Mesenchymal stem cell (in vitro differentiated cells and primary cell): ENCODE measurements around the gene PITPNB.
A peak's percentile ranks its signal among the peaks of the same experiment; 100 is the strongest.

Experiments used
- DNase-seq: peaks from one replicate; pipeline ENCODE4 v3.0.0-alpha.2; 2013
- H2AFZ ChIP-seq: one replicate; pipeline ENCODE4 v1.6.1; 2013; ENCODE audit warnings: low read depth, mild to moderate bottlenecking, control low read depth, inconsistent platforms, low read length, moderate library complexity
- H2AK5ac ChIP-seq: 2 replicates; pipeline ENCODE4 v1.6.1; 2013; ENCODE audit warnings: low read length, moderate library complexity, mild to moderate bottlenecking, inconsistent platforms; ENCODE audit not compliant: severe bottlenecking
- H2BK120ac ChIP-seq: one replicate; pipeline ENCODE4 v1.6.1; 2013; ENCODE audit warnings: low read depth, mild to moderate bottlenecking, inconsistent platforms, low read length, moderate library complexity
- H2BK12ac ChIP-seq, 2 experiments: one replicate each; pipeline ENCODE4 v1.6.1; 2013; ENCODE audit warnings: inconsistent platforms in 2 of 2, low read length in 2 of 2, mild to moderate bottlenecking in 2 of 2, moderate library complexity in 2 of 2, control low read depth in 1 of 2
- H2BK15ac ChIP-seq: one replicate; pipeline ENCODE4 v1.6.1; 2013; ENCODE audit warnings: mild to moderate bottlenecking, low read depth, inconsistent platforms; ENCODE audit not compliant: poor library complexity, severe bottlenecking
- H2BK5ac ChIP-seq: 2 replicates; pipeline ENCODE4 v1.6.1; 2013; ENCODE audit warnings: low read depth, mild to moderate bottlenecking, low read length, control low read depth, inconsistent platforms; ENCODE audit not compliant: poor library complexity, severe bottlenecking
- H3K14ac ChIP-seq, 2 experiments: one replicate each; pipeline ENCODE4 v1.6.1; 2013; ENCODE audit warnings: inconsistent platforms in 2 of 2, low read length in 2 of 2, control low read depth in 1 of 2, mild to moderate bottlenecking in 1 of 2, moderate library complexity in 1 of 2
- H3K18ac ChIP-seq, 2 experiments: one replicate each; pipeline ENCODE4 v1.6.1; 2013; ENCODE audit warnings: inconsistent platforms in 2 of 2, low read length in 2 of 2, control low read depth in 1 of 2, low read depth in 1 of 2, mild to moderate bottlenecking in 1 of 2
- H3K23ac ChIP-seq, 2 experiments: one replicate each; pipeline ENCODE4 v1.6.1; 2013; ENCODE audit warnings: inconsistent platforms in 2 of 2, low read length in 2 of 2, mild to moderate bottlenecking in 2 of 2, moderate library complexity in 2 of 2, control low read depth in 1 of 2
- H3K27ac ChIP-seq: 2 replicates; pipeline ENCODE4 v1.5.1; 2013; ENCODE audit warnings: mild to moderate bottlenecking, moderate library complexity, low read length, control low read depth, inconsistent platforms; ENCODE audit not compliant: poor library complexity, severe bottlenecking
- H3K27me3 ChIP-seq, 2 experiments: 2 replicates each; pipeline versions ENCODE4 v1.6.1 to v1.7.0; 2013; ENCODE audit warnings: low read length in 2 of 2, mild to moderate bottlenecking in 2 of 2, moderate library complexity in 2 of 2, control low read depth in 1 of 2, inconsistent platforms in 1 of 2; ENCODE audit not compliant: control insufficient read depth in 1 of 2, insufficient read depth in 1 of 2
- H3K36me3 ChIP-seq, 2 experiments: 2 replicates each; pipeline versions ENCODE4 v1.6.1 to v1.7.0; 2013; ENCODE audit warnings: low read length in 2 of 2, control low read depth in 1 of 2, inconsistent platforms in 1 of 2, low read depth in 1 of 2, mild to moderate bottlenecking in 1 of 2; ENCODE audit not compliant: insufficient read depth in 2 of 2, control insufficient read depth in 1 of 2
- H3K4ac ChIP-seq, 2 experiments: one replicate each; pipeline ENCODE4 v1.6.1; 2013; ENCODE audit warnings: inconsistent platforms in 2 of 2, low read length in 2 of 2, mild to moderate bottlenecking in 2 of 2, moderate library complexity in 2 of 2, control low read depth in 1 of 2, low read depth in 1 of 2
- H3K4me1 ChIP-seq: 2 replicates; pipeline ENCODE4 v1.6.1; 2013; ENCODE audit warnings: low read depth, low read length, control low read depth; ENCODE audit not compliant: control insufficient read depth, insufficient read depth
- H3K4me2 ChIP-seq: 2 replicates; pipeline ENCODE4 v1.6.1; 2013; ENCODE audit warnings: low read length, mild to moderate bottlenecking, inconsistent platforms; ENCODE audit not compliant: poor library complexity, severe bottlenecking
- H3K4me3 ChIP-seq, 2 experiments: 2 replicates each; pipeline versions ENCODE4 v1.5.1 to v1.7.0; 2013; ENCODE audit warnings: low read length in 2 of 2, mild to moderate bottlenecking in 2 of 2, control low read depth in 1 of 2, low read depth in 1 of 2; ENCODE audit not compliant: insufficient read depth in 1 of 2
- H3K79me1 ChIP-seq: replicated peaks from 2 replicates; pipeline ENCODE4 v1.6.1; 2013; ENCODE audit warnings: mild to moderate bottlenecking, control low read depth, low read length, inconsistent platforms; ENCODE audit not compliant: poor library complexity, severe bottlenecking
- H3K9ac ChIP-seq: 2 replicates; pipeline ENCODE4 v1.7.0; 2013; ENCODE audit warnings: mild to moderate bottlenecking, low read length, moderate library complexity
- H3K9me3 ChIP-seq: 2 replicates; pipeline ENCODE4 v1.7.0; 2013; ENCODE audit warnings: mild to moderate bottlenecking, low read length; ENCODE audit not compliant: control insufficient read depth
- H4K8ac ChIP-seq: one replicate; pipeline ENCODE4 v1.6.1; 2013; ENCODE audit warnings: inconsistent platforms, mild to moderate bottlenecking, low read length, moderate library complexity
- H4K91ac ChIP-seq: one replicate; pipeline ENCODE4 v1.6.1; 2013; ENCODE audit warnings: mild to moderate bottlenecking, low read length, inconsistent platforms
- WGBS: methylation state at CpG from one replicate; pipeline ENCODE4 v1.1.7; 2013; ENCODE audit warnings: mixed read lengths; 5-methylcytosine and 5-hydroxymethylcytosine counted together

Gene PITPNB

DNA sequence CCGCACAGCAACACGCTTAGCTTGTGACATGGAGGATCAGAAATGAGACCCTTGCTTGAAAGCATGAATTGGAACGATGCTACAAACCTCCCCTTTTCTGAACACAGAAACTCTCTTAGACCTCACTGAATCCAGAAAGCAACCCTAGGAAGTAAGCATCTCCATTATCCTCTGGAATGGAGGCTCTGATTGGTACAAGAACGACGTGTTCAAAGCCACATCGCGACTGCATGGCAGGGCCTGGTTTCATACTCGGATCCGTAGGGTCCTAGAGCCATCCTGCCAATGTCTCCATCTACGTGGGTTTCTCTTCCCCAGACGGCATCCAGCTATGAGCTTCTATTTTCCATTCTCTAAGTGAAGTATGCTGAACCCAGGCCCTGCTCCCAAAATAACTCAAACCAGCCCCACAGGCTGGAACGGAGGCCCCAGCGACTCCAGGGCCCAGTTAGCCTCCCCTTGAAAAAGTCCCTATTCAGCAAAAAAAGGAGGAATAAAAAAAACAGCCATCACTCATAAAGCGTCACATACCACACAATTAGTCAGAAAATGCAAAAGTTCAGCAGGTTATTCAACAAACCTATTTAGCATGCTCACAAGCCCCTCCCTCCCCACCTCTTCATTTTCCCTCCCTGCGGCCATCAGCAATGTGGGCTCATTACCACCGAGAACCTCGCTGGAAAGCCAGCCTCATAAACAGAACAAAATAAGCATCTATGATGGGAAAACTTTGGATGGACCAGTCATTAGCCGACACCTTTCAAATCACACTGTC is 110.4 kb downstream of the PITPNB start:
- no peak overlapping the region for H2BK5ac ChIP-seq
- H3K23ac ChIP-seq = no peak overlapping the region
- no peak overlapping the region for H2AK5ac ChIP-seq
- no peak overlapping the region for H3K9ac ChIP-seq
- H2BK15ac ChIP-seq = no peak overlapping the region
- 82% methylated on average over 18 of the region's 18 CpGs for WGBS
- no peaks in the 10 kb centered on the region for H3K27me3 ChIP-seq
- no peak overlapping the region for H3K14ac ChIP-seq
- no peak overlapping the region for H2BK12ac ChIP-seq
- no peak for DNase-seq
- H4K8ac ChIP-seq = no peak overlapping the region
- H3K4me1 ChIP-seq = peaks cover 36% of the 10 kb centered on the region
- no peak overlapping the region for H3K27ac ChIP-seq
- H3K4me3 ChIP-seq = no peak overlapping the region
- H3K79me1 ChIP-seq = peaks cover 8% of the 10 kb centered on the region
- H3K4me2 ChIP-seq = no peak overlapping the region
- no peak overlapping the region for H4K91ac ChIP-seq
- no peak overlapping the region for H3K4ac ChIP-seq
- H2AFZ ChIP-seq = no peak overlapping the region
- no peaks in the 10 kb centered on the region for H3K9me3 ChIP-seq
- H2BK120ac ChIP-seq = no peak overlapping the region
- H3K18ac ChIP-seq = no peak overlapping the region
- no peaks in the 10 kb centered on the region for H3K36me3 ChIP-seq

DNA sequence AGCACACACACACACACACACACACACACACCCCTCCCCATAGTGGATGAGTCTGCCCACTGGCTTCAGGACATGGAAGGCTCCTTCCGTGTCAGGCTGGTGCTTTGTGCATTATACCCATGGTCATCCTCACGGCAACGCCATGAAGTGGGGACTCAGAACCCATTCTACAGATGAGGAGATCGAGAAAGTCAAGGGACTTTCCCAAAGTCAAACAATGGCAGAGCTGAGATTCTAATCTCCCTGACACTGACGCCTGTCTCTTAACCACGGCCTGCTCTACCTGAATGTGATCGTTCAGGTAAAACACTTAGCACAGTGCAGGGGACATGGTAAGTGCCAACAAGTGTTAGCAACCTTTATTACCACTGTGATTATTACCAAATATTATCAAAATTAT is 113.2 kb downstream of the PITPNB start:
- Histone ChIP-seq H4K8ac (no peak overlapping the region), H3K14ac (no peak overlapping the region), H2AFZ (no peak overlapping the region), H3K18ac (no peak overlapping the region), H4K91ac (no peak overlapping the region), H2BK120ac (no peak overlapping the region), H3K27me3 (no peaks in the 10 kb centered on the region), H3K4me2 (no peak overlapping the region), H2BK5ac (no peak overlapping the region), H3K23ac (no peak overlapping the region), H3K4me1 (peaks cover 29% of the 10 kb centered on the region), H3K9me3 (no peaks in the 10 kb centered on the region), H3K27ac (no peak overlapping the region), H3K36me3 (no peaks in the 10 kb centered on the region), H3K4ac (no peak overlapping the region), H3K4me3 (no peak overlapping the region), H2BK15ac (no peak overlapping the region), H2BK12ac (no peak overlapping the region), H3K79me1 (peaks cover 10% of the 10 kb centered on the region), H3K9ac (no peak overlapping the region), H2AK5ac (no peak overlapping the region)
- WGBS = 98% methylated on average over 6 of the region's 7 CpGs
- DNase-seq = no peak

GRCh38 chr22:27804470-27805297 is 114.4 kb downstream of the PITPNB start:
- H2BK12ac ChIP-seq = peak overlapping the region in 1 of 2 experiments; percentile 60
- H4K91ac ChIP-seq = peak overlapping the region; percentile 71
- H3K36me3 ChIP-seq = peaks cover 0 to 5% of the 10 kb centered on the region in 2 experiments
- no peak overlapping the region for H3K23ac ChIP-seq
- peak overlapping the region; percentile 60 for H2AK5ac ChIP-seq
- H3K18ac ChIP-seq = peak overlapping the region; percentile 52 to 73
- no peak overlapping the region for H2BK15ac ChIP-seq
- no peak overlapping the region for H3K27ac ChIP-seq
- peak overlapping the region; percentile 0 for H2BK120ac ChIP-seq
- H3K9me3 ChIP-seq = no peaks in the 10 kb centered on the region
- H2AFZ ChIP-seq = no peak overlapping the region
- H3K9ac ChIP-seq = peak overlapping the region; percentile 42
- no peaks in the 10 kb centered on the region for H3K27me3 ChIP-seq
- no peak overlapping the region for H4K8ac ChIP-seq
- DNase-seq = peak; percentile 74
- no peak overlapping the region for H3K4ac ChIP-seq
- peak overlapping the region; percentile 75 for H2BK5ac ChIP-seq
- 22% methylated on average over 29 of the region's 31 CpGs for WGBS
- H3K4me1 ChIP-seq = peaks cover 26% of the 10 kb centered on the region
- peak overlapping the region in 1 of 2 experiments; percentile 61 for H3K14ac ChIP-seq
- no peak overlapping the region for H3K4me3 ChIP-seq
- H3K79me1 ChIP-seq = peaks cover 10% of the 10 kb centered on the region
- H3K4me2 ChIP-seq = peak overlapping the region; percentile 32

DNA sequence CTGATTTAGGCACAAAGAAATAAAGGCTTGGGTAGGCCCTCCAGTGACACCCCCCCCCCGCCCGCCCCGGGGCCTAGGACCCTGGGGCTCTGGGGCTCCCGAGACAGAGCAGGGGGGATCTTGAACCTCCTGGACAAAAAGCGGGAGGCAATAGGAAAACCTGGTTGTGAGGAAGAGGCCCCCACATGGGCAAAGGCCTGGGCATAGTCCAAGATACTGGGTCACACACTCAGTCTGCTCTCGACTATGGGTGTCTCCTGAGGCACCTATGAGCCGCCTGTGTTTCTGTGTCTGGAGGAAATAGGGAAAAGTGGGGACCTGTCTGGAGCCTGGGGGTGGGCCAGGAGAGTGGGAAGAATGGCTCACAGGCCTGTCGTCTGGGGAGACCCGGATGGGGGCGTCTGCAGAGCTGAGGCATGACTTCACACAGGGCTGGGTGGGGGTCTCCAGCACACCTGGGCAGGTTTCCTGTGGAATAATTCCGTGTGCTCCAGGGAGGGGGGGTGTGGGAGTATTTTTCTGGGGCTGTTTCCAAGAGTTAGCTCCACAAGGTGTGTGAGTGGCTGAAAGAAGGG is 115.1 kb downstream of the PITPNB start:
- no peak overlapping the region for H3K27ac ChIP-seq
- H3K9ac ChIP-seq = no peak overlapping the region
- H3K27me3 ChIP-seq = no peaks in the 10 kb centered on the region
- H3K18ac ChIP-seq = no peak overlapping the region
- WGBS = 51% methylated on average over 11 of the region's 11 CpGs
- peak overlapping the region; percentile 35 for H2AK5ac ChIP-seq
- H3K4me2 ChIP-seq = no peak overlapping the region
- H3K9me3 ChIP-seq = no peaks in the 10 kb centered on the region
- peaks cover 0 to 10% of the 10 kb centered on the region in 2 experiments for H3K36me3 ChIP-seq
- H4K91ac ChIP-seq = no peak overlapping the region
- H4K8ac ChIP-seq = no peak overlapping the region
- no peak overlapping the region for H2BK5ac ChIP-seq
- H3K4ac ChIP-seq = peak overlapping the region in 1 of 2 experiments; percentile 27
- no peak overlapping the region for H2AFZ ChIP-seq
- H3K4me1 ChIP-seq = peaks cover 25% of the 10 kb centered on the region
- no peak overlapping the region for H2BK120ac ChIP-seq
- no peak overlapping the region for H3K23ac ChIP-seq
- H2BK12ac ChIP-seq = peak overlapping the region in 1 of 2 experiments; percentile 6
- peak overlapping the region; percentile 13 for H2BK15ac ChIP-seq
- peaks cover 10% of the 10 kb centered on the region for H3K79me1 ChIP-seq
- H3K4me3 ChIP-seq = no peak overlapping the region
- no peak for DNase-seq
- H3K14ac ChIP-seq = no peak overlapping the region
